HG03039 (cell line): ENCODE data around the gene KHDC4.

Experiments used
- ATAC-seq: cut with Tn5 transposase; IDR thresholded peaks from one replicate; pipeline ENCODE4 v1.9.1; 2021; ENCODE audit warnings: mild to moderate bottlenecking, moderate library complexity; ENCODE audit not compliant: unreplicated experiment

The KHDC4 gene

GRCh38 chr1:155970531-155971167, 36.4 kb upstream of the KHDC4 start:
- no peak for ATAC-seq

GRCh38 chr1:155969377-155969791, 35.2 kb upstream of the KHDC4 start:
- no peak for ATAC-seq

GRCh38 chr1:155968670-155969069, 34.5 kb upstream of the KHDC4 start:
- ATAC-seq, result no peak

GRCh38 chr1:155968051-155968400, 33.8 kb upstream of the KHDC4 start:
- no peak for ATAC-seq

- ATAC-seq, result no peak
Measured at GRCh38 chr1:155967341-155968050, 33.3 kb upstream of the KHDC4 start.

- ATAC-seq, result no peak
Measured at GRCh38 chr1:155966750-155967149, 32.5 kb upstream of the KHDC4 start.

- ATAC-seq, result no peak
Measured at GRCh38 chr1:155966135-155966534, 31.9 kb upstream of the KHDC4 start.

- ATAC-seq, result no peak
Measured at GRCh38 chr1:155964193-155964592, 30.0 kb upstream of the KHDC4 start.

- no peak for ATAC-seq
Measured at GRCh38 chr1:155962599-155963211, 28.5 kb upstream of the KHDC4 start.

GRCh38 chr1:155961937-155962336, 27.7 kb upstream of the KHDC4 start:
- no peak for ATAC-seq

- no peak for ATAC-seq
Measured at GRCh38 chr1:155960081-155960745, 26.0 kb upstream of the KHDC4 start.

- no peak for ATAC-seq
Measured at GRCh38 chr1:155957411-155957915, 23.2 kb upstream of the KHDC4 start.

GRCh38 chr1:155954645-155955044, 20.4 kb upstream of the KHDC4 start:
- ATAC-seq, result no peak

- ATAC-seq, result no peak
Measured at GRCh38 chr1:155952505-155952890, 18.3 kb upstream of the KHDC4 start.

- no peak for ATAC-seq
Measured at GRCh38 chr1:155951753-155952504, 17.7 kb upstream of the KHDC4 start.

- ATAC-seq, result no peak
Measured at GRCh38 chr1:155950829-155951228, 16.6 kb upstream of the KHDC4 start.

- ATAC-seq, result no peak
Measured at GRCh38 chr1:155947741-155948140, 13.5 kb upstream of the KHDC4 start.

- ATAC-seq, result no peak
Measured at GRCh38 chr1:155947292-155947691, 13.1 kb upstream of the KHDC4 start.

GRCh38 chr1:155946633-155947219, 12.5 kb upstream of the KHDC4 start:
- no peak for ATAC-seq

- no peak for ATAC-seq
Measured at GRCh38 chr1:155944444-155944799, 10.2 kb upstream of the KHDC4 start.
